Activated B cell treated with CpG ODN at 0.5 μM for 24 hours (primary cell): ENCODE data around the gene NDOR1. TPM values are rescaled to one million over a fixed set of nuclear protein-coding genes. Genes with fewer than 3 reads are reported as not detected.
A peak's percentile ranks its signal among the peaks of the same experiment; 100 is the strongest.

Experiments used
- ATAC-seq: fragments of 200-7000 bp; cut with Tn5 transposase; one replicate; pipeline ENCODE4 v1.10.0; 2021; ENCODE audit warnings: low read depth, mild to moderate bottlenecking, moderate library complexity
- CTCF ChIA-PET: fragments of 350-600 bp; sonication (Branson Sonifier 250); formaldehyde crosslinking; loops from one replicate; lab custom pipeline; 2021; ENCODE audit warnings: antibody characterized with exemption; lab: Charles Lee
- POLR2A ChIA-PET: fragments of 350-600 bp; sonication (Branson Sonifier 250); formaldehyde crosslinking; loops from one replicate; lab custom pipeline; 2021; ENCODE audit warnings: antibody characterized with exemption; lab: Charles Lee
- DNase-seq: peaks from one replicate; pipeline ENCODE4 v3.0.0; 2022
- H3K27ac Mint-ChIP-seq: one replicate; pipeline ENCODE4 v1.8.0; 2020; ENCODE audit warnings: mixed read lengths
- H3K27me3 Mint-ChIP-seq: one replicate; pipeline ENCODE4 v1.8.0; 2021; ENCODE audit warnings: mixed read lengths
- H3K36me3 Mint-ChIP-seq: one replicate; pipeline ENCODE4 v1.8.0; 2021; ENCODE audit warnings: low read depth, mixed read lengths
- H3K4me1 Mint-ChIP-seq: one replicate; pipeline ENCODE4 v1.8.0; 2021; ENCODE audit warnings: mixed read lengths
- H3K4me3 Mint-ChIP-seq: one replicate; pipeline ENCODE4 v1.8.0; 2020; ENCODE audit warnings: mild to moderate bottlenecking, mixed read lengths
- H3K9me3 Mint-ChIP-seq: one replicate; pipeline ENCODE4 v1.8.0; 2020; ENCODE audit warnings: mixed read lengths
- CTCF ChIP-seq: fragments of 200-600 bp; IDR thresholded peaks from one replicate; pipeline ENCODE4 v1.8.0; 2022; ENCODE audit warnings: antibody characterized with exemption, mild to moderate bottlenecking
- intact Hi-C: fragments of 100-400 bp; cut with micrococcal nuclease; formaldehyde crosslinking; loops from one replicate; pipeline ENCODE4 v1.15.1; 2024
- total RNA-seq: library from RNA; stranded (reverse); gene quantifications from 2 replicates; pipeline ENCODE4 v1.2.3, GENCODE V29; 2022

Gene NDOR1
- total RNA-seq, 1 donor from 2014 or later: 38.7 TPM

GRCh38 chr9:137227853-137228505 is 22.5 kb downstream of the NDOR1 start:
- ChIA-PET CTCF (interaction anchor here (0.9 to 4.1 kb wide), 9 partner anchors 8 to 199 kb away, joined by 3 to 21 read pairs (median 10); partner anchors contain the start of genes ANAPC2, NPDC1 and SSNA1), POLR2A (interaction anchor here (0.6 to 1.9 kb wide), 6 partner anchors 23 to 181 kb away, joined by 3 to 10 read pairs (median 4); partner anchors contain the start of genes ANAPC2, MAN1B1, NDOR1 and SSNA1)
- Mint-ChIP-seq H3K9me3 (no peaks in the 10 kb centered on the region), H3K27me3 (peaks cover 2% of the 10 kb centered on the region), H3K27ac (peak overlapping the region; percentile 15), H3K36me3 (no peaks in the 10 kb centered on the region), H3K4me1 (peaks cover 16% of the 10 kb centered on the region), H3K4me3 (no peak overlapping the region)
- intact Hi-C loops: loop anchor here (1.0 to 10.0 kb wide), 5 partner anchors 39 to 343 kb away; partner anchors contain the start of genes C8G, FBXW5, NPDC1 and TRAF2
- ATAC-seq (no peak), DNase-seq (no peak)
- TF ChIP-seq CTCF: no peak

GRCh38 chr9:137228506-137228967 is 23.0 kb downstream of the NDOR1 start:
- Mint-ChIP-seq H3K27ac (no peak overlapping the region), H3K4me1 (peaks cover 12% of the 10 kb centered on the region), H3K9me3 (no peaks in the 10 kb centered on the region), H3K36me3 (no peaks in the 10 kb centered on the region), H3K27me3 (peaks cover 2% of the 10 kb centered on the region), H3K4me3 (no peak overlapping the region)
- POLR2A ChIA-PET: interaction anchor here (1.0 to 1.9 kb wide), 3 partner anchors 39 to 182 kb away, joined by 3 to 10 read pairs (median 4); partner anchors contain the start of genes ANAPC2 and SSNA1
- CTCF ChIA-PET: interaction anchor here (4.1 kb wide), 1 partner anchor 182 kb away, joined by 21 read pairs; the partner anchor contains the start of gene NPDC1
- TF ChIP-seq CTCF: no peak
- DNase-seq (no peak), ATAC-seq (no peak)
- intact Hi-C loops: loop anchor here (10.0 kb wide), 2 partner anchors 284 to 344 kb away; partner anchors contain the start of genes C8G, FBXW5 and TRAF2

GRCh38 chr9:137228968-137229896 is 23.7 kb downstream of the NDOR1 start:
- Mint-ChIP-seq H3K4me1 (peaks cover 11% of the 10 kb centered on the region), H3K4me3 (no peak overlapping the region), H3K9me3 (no peaks in the 10 kb centered on the region), H3K36me3 (no peaks in the 10 kb centered on the region), H3K27me3 (peaks cover 2% of the 10 kb centered on the region), H3K27ac (no peak overlapping the region)
- POLR2A ChIA-PET: no interaction called here
- ATAC-seq (no peak), DNase-seq (no peak)
- CTCF ChIA-PET: interaction anchor here (1.5 kb wide), 1 partner anchor 200 kb away, joined by 3 read pairs; no protein-coding TSS in a partner anchor
- intact Hi-C loops: loop anchor here (10.0 kb wide), 2 partner anchors 284 to 344 kb away; partner anchors contain the start of genes C8G, FBXW5 and TRAF2
- TF ChIP-seq CTCF: no peak

GRCh38 chr9:137229903-137230704 is 24.6 kb downstream of the NDOR1 start:
- ATAC-seq (no peak), DNase-seq (no peak)
- Mint-ChIP-seq H3K36me3 (no peaks in the 10 kb centered on the region), H3K4me3 (no peak overlapping the region), H3K9me3 (no peaks in the 10 kb centered on the region), H3K27ac (no peak overlapping the region), H3K4me1 (peaks cover 18% of the 10 kb centered on the region), H3K27me3 (peaks cover 2% of the 10 kb centered on the region)
- TF ChIP-seq CTCF: no peak
- POLR2A ChIA-PET: no interaction called here
- intact Hi-C loops: loop anchor here (10.0 kb wide), 2 partner anchors 285 to 345 kb away; partner anchors contain the start of genes C8G, FBXW5 and TRAF2
- CTCF ChIA-PET: interaction anchor here (1.5 kb wide), 1 partner anchor 201 kb away, joined by 3 read pairs; no protein-coding TSS in a partner anchor
